HCT116 (cell line): Measurements from ENCODE around the gene SPTB. TPM values are rescaled to one million over a fixed set of nuclear protein-coding genes. Genes with fewer than 3 reads are reported as not detected.

Experiments
- ATAC-seq: fragments of 200-7000 bp; cut with Tn5 transposase; 2 replicates; pipeline ENCODE4 v1.9.1; 2020; ENCODE audit warnings: mild to moderate bottlenecking, moderate library complexity
- BruUV-seq: library from RNA; stranded (reverse); fragments of 400-500 nt; replicated peaks from 2 replicates; lab custom pipeline; 2021; lab: Mats Ljungman, UMichigan
- CTCF ChIA-PET: fragments of 300-600 bp; sonication (Branson Sonifier 250); formaldehyde crosslinking; loops from one replicate; lab custom pipeline; 2021; ENCODE audit warnings: antibody characterized with exemption; lab: Charles Lee
- POLR2A ChIA-PET: fragments of 300-600, 350-600 bp; sonication (Branson Sonifier 250); formaldehyde crosslinking; loops from one replicate; lab custom pipeline; 2021; ENCODE audit warnings: antibody characterized with exemption; lab: Charles Lee
- RAD21 ChIA-PET, 2 experiments: fragments of 300-600 bp; sonication (Branson Sonifier 250); formaldehyde crosslinking; loops; one replicate each; lab custom pipeline; 2023; ENCODE audit warnings: low total read pairs in 2 of 2; ENCODE audit not compliant: uncharacterized antibody in 2 of 2, unreplicated experiment in 2 of 2, low non-redundant PET in 1 of 2; lab: Charles Lee
- DNase-seq: peaks from one replicate; pipeline ENCODE4 v3.0.0-alpha.2; 2010; ENCODE audit warnings: low read depth, low spot score
- H2AFZ ChIP-seq: fragments of 200-600 bp; shearing (Covaris generic), sonication (generic); 2 replicates; pipeline ENCODE4 v1.6.1; 2017; ENCODE audit warnings: low read depth, mixed run types, mixed read lengths, antibody characterized with exemption, low read length; ENCODE audit not compliant: poor library complexity, severe bottlenecking
- H3K27ac ChIP-seq: 2 replicates; pipeline ENCODE4 v1.5.1; 2012; ENCODE audit warnings: low read depth, low read length
- H3K27me3 ChIP-seq: fragments of 200-600 bp; sonication (generic); 2 replicates; pipeline ENCODE4 v1.6.1; 2016; ENCODE audit warnings: mixed run types, low read length, mixed read lengths; ENCODE audit not compliant: insufficient read depth
- H3K36me3 ChIP-seq, 2 experiments: fragments of 200-500 bp in 1 of 2; fragments of 200-600 bp in 1 of 2; sonication (Bioruptor generic) in 1 of 2; sonication (generic) in 1 of 2; 2 replicates each; pipeline versions ENCODE4 v1.5.1 to v1.6.1; 2014 to 2016; ENCODE audit warnings: low read length in 2 of 2, inconsistent platforms in 1 of 2, mixed read lengths in 1 of 2, mixed run types in 1 of 2; ENCODE audit not compliant: insufficient read depth in 2 of 2, control insufficient read depth in 1 of 2
- H3K4me1 ChIP-seq, 2 experiments: fragments of 200-600 bp in 1 of 2; sonication (generic) in 1 of 2; 2 replicates each; pipeline versions ENCODE4 v1.5.1 to v1.6.1; 2012 to 2017; ENCODE audit warnings: low read length in 2 of 2, inconsistent platforms in 1 of 2, mild to moderate bottlenecking in 1 of 2, mixed read lengths in 1 of 2, mixed run types in 1 of 2, moderate library complexity in 1 of 2; ENCODE audit not compliant: insufficient read depth in 2 of 2, control insufficient read depth in 1 of 2
- H3K4me2 ChIP-seq: fragments of 200-600 bp; sonication (generic); 2 replicates; pipeline ENCODE4 v1.6.1; 2017; ENCODE audit warnings: mixed run types, low read length, mixed read lengths
- H3K4me3 ChIP-seq, 2 experiments: fragments of 200-600 bp in 1 of 2; sonication (generic) in 1 of 2; replicated peaks in 1 of 2; 2 replicates each; pipeline ENCODE4 v1.5.1; 2011 to 2016; ENCODE audit warnings: low read length in 2 of 2, control low read depth in 1 of 2, low read depth in 1 of 2, mild to moderate bottlenecking in 1 of 2, mixed read lengths in 1 of 2, mixed run types in 1 of 2
- H3K79me2 ChIP-seq: fragments of 200-600 bp; sonication (generic); 2 replicates; pipeline ENCODE4 v1.6.1; 2017; ENCODE audit warnings: mild to moderate bottlenecking, mixed run types, low read length, moderate library complexity, mixed read lengths; ENCODE audit not compliant: insufficient read depth
- H3K9ac ChIP-seq: fragments of 200-600 bp; sonication (generic); 2 replicates; pipeline ENCODE4 v1.6.1; 2016; ENCODE audit warnings: low read length, mixed read lengths
- H3K9me2 ChIP-seq: fragments of 200-600 bp; sonication (generic), shearing (Covaris generic); 2 replicates; pipeline ENCODE4 v1.6.1; 2017; ENCODE audit warnings: mixed run types, mild to moderate bottlenecking, moderate library complexity; ENCODE audit not compliant: insufficient read depth
- H3K9me3 ChIP-seq, 2 experiments: fragments of 200-500 bp in 1 of 2; fragments of 200-600 bp in 1 of 2; sonication (Bioruptor generic) in 1 of 2; sonication (generic) in 1 of 2; 2 replicates each; pipeline ENCODE4 v1.6.1; 2014 to 2017; ENCODE audit warnings: low read length in 2 of 2, mixed read lengths in 2 of 2, inconsistent platforms in 1 of 2, low read depth in 1 of 2, mild to moderate bottlenecking in 1 of 2, mixed run types in 1 of 2, moderate library complexity in 1 of 2; ENCODE audit not compliant: control insufficient read depth in 1 of 2, insufficient read depth in 1 of 2
- H4K20me1 ChIP-seq: fragments of 200-600 bp; sonication (generic), shearing (Covaris generic); 2 replicates; pipeline ENCODE4 v1.6.1; 2017; ENCODE audit warnings: mixed run types, mild to moderate bottlenecking, moderate library complexity; ENCODE audit not compliant: insufficient read depth
- CBX3 ChIP-seq: IDR thresholded peaks from 2 replicates; pipeline ENCODE4 v1.6.1; 2012; ENCODE audit warnings: low read depth
- CTCF ChIP-seq, 3 experiments: fragments of 200-600 bp in 1 of 3; sonication (generic) in 1 of 3; IDR thresholded peaks in 2 of 3; conservative IDR thresholded peaks in 1 of 3; 2 replicates each; pipeline ENCODE4 v1.5.1; 2012 to 2017; ENCODE audit warnings: low read depth in 2 of 3, low read length in 2 of 3, antibody characterized with exemption in 1 of 3, borderline replicate concordance in 1 of 3, control low read depth in 1 of 3, mild to moderate bottlenecking in 1 of 3, mixed read lengths in 1 of 3, mixed run types in 1 of 3, moderate library complexity in 1 of 3; ENCODE audit not compliant: insufficient read depth in 1 of 3
- ELF1 ChIP-seq: IDR thresholded peaks from 2 replicates; pipeline ENCODE4 v1.6.1; 2012; ENCODE audit warnings: low read depth, borderline replicate concordance
- EZH2phosphoT487 ChIP-seq: fragments of 200-600 bp; IDR thresholded peaks from 2 replicates; pipeline ENCODE4 v1.6.1; 2018; ENCODE audit warnings: antibody characterized with exemption, borderline replicate concordance
- JUND ChIP-seq: IDR thresholded peaks from 2 replicates; pipeline ENCODE4 v1.6.1; 2012
- RAD21 ChIP-seq: IDR thresholded peaks from 2 replicates; pipeline ENCODE4 v1.6.1; 2012; ENCODE audit warnings: low read depth, mild to moderate bottlenecking
- ZBTB33 ChIP-seq: IDR thresholded peaks from 2 replicates; pipeline ENCODE4 v1.6.1; 2011; ENCODE audit warnings: mild to moderate bottlenecking, low read length, moderate library complexity; ENCODE audit not compliant: insufficient replicate concordance; ENCODE audit errors: extremely low read depth
- ZNF274 ChIP-seq: fragments of 200-500 bp; sonication (Bioruptor generic); IDR thresholded peaks from 2 replicates; pipeline ENCODE4 v1.6.1; 2014; ENCODE audit warnings: mild to moderate bottlenecking, low read depth, low read length, inconsistent platforms
- intact Hi-C: fragments of 100-400 bp; cut with micrococcal nuclease; formaldehyde crosslinking; loops from 2 replicates; pipeline ENCODE4 v1.10.0; 2022
- total RNA-seq: library from RNA; stranded (reverse); gene quantifications from one replicate; pipeline ENCODE4 v1.2.1, GENCODE V29; 2021; ENCODE audit not compliant: unreplicated experiment

The SPTB gene
- total RNA-seq, 1 experiment from 2014 or later, result 4.2 TPM

- DNase-seq (no peak), ATAC-seq (peak; percentile 69)
- Histone ChIP-seq H3K9me3 (no peaks in the 10 kb centered on the region), H3K27ac (no peak overlapping the region), H2AFZ (no peak overlapping the region), H3K79me2 (no peaks in the 10 kb centered on the region), H4K20me1 (no peaks in the 10 kb centered on the region), H3K4me1 (peaks cover 23 to 48% of the 10 kb centered on the region in 2 experiments; a peak in 3 of 4 replicates), H3K9ac (no peak overlapping the region), H3K9me2 (no peaks in the 10 kb centered on the region), H3K4me3 (no peak overlapping the region), H3K4me2 (peak overlapping the region; percentile 50), H3K27me3 (no peaks in the 10 kb centered on the region), H3K36me3 (no peaks in the 10 kb centered on the region)
- POLR2A ChIA-PET, result no interaction called here
- CTCF ChIA-PET, result interaction anchor here (1.3 kb wide), 1 partner anchor 33 kb away, joined by 4 read pairs; no protein-coding TSS in a partner anchor
- RAD21 ChIA-PET, result no interaction called here
- intact Hi-C loops, result loop anchor here (1.0 kb wide), 1 partner anchor 95 kb away; no protein-coding TSS in a partner anchor
- TF ChIP-seq ZNF274, result no peak
- TF ChIP-seq EZH2phosphoT487, result no peak
- no peak for TF ChIP-seq CBX3
- 0 out of 6 replicates have a peak, but pooled peaks of 1 of the 3 experiments have one; percentile 10 for TF ChIP-seq CTCF (IDR thresholded peaks at IDR 0.05 in 2 of 3, conservative IDR thresholded peaks at IDR 0.05 in 1 of 3; ENCODE audit: borderline replicate concordance in 1 of 3, insufficient read depth in 1 of 3, low read depth in 2 of 3, low read length in 2 of 3)
- no peak for TF ChIP-seq ZBTB33
- no peak for TF ChIP-seq JUND
- no peak for TF ChIP-seq RAD21
- no peak for TF ChIP-seq ELF1
- no TSS peak for BruUV-seq
Measured at GRCh38 chr14:64766430-64767151, 113.1 kb downstream of the SPTB start.
